C4-2B (cell line): Measurements from ENCODE around the gene NIPBL.

Experiments used
- H3K27ac ChIP-seq: fragments of 450-650 bp; 2 replicates; pipeline ENCODE4 v1.5.1; 2017
- ZFX ChIP-seq: fragments of 450-650 bp; IDR thresholded peaks from 2 replicates; pipeline ENCODE4 v1.6.1; 2017
- TF ChIP-seq, protein P1 (sequence below): fragments of 450-650 bp; conservative IDR thresholded peaks from 2 replicates; pipeline ENCODE4 v1.5.1; 2017; ENCODE audit warnings: mild to moderate bottlenecking

Gene NIPBL

DNA sequence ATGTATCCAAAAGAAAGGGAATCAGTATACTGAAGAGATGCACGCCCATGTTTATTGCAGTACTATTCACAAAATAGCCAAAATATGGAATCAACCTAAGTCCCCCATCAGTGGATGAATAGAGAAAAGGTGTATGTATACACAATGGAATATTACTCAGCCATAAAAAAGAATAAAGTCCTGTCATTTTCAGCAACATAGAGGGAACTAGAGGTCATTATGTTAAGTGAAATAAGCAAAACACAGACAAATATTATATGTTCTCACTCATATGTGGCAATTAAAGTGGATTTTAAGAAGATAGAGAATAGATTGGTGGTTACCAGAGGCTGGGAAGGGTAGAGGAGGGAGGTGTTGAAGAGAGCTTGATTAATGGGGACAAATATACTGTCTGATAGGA, 88.6 kb downstream of the NIPBL start:
- TF ChIP-seq, protein P1, sequence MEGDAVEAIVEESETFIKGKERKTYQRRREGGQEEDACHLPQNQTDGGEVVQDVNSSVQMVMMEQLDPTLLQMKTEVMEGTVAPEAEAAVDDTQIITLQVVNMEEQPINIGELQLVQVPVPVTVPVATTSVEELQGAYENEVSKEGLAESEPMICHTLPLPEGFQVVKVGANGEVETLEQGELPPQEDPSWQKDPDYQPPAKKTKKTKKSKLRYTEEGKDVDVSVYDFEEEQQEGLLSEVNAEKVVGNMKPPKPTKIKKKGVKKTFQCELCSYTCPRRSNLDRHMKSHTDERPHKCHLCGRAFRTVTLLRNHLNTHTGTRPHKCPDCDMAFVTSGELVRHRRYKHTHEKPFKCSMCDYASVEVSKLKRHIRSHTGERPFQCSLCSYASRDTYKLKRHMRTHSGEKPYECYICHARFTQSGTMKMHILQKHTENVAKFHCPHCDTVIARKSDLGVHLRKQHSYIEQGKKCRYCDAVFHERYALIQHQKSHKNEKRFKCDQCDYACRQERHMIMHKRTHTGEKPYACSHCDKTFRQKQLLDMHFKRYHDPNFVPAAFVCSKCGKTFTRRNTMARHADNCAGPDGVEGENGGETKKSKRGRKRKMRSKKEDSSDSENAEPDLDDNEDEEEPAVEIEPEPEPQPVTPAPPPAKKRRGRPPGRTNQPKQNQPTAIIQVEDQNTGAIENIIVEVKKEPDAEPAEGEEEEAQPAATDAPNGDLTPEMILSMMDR = no peak
- no peak for TF ChIP-seq ZFX
- no peak overlapping the region for H3K27ac ChIP-seq

DNA sequence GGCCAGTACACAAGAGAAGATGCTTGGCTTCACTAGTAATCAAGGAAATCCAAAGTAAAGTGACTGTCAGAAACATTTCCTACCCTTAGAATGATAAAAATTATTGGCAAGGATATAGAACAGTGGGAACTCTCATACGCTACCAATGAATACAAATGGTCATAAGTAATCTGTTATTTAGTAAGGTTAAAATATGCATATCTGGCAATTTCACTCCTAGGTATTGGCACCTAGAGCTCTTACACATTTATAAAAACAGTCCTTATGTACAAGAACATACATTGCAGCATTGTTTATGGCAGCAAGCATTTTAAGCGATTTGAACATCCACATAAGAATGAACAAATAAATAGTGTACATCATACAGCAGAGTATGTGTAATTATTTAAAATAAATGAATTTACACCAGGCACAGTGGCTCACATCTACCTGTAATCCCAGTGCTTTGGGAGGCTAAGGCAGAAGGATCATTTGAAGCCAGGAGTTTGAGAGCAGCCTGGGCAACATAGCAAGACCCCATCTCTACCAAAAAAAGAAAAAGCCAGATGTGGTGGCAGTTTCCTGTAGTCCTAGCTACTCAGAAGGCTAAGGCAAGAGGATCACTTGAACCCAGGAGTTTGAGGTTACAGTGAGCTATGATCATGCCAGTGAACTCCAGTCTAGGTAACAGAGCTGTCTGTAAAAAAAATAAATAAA, 93.3 kb downstream of the NIPBL start:
- H3K27ac ChIP-seq = no peak overlapping the region
- no peak for TF ChIP-seq ZFX
- TF ChIP-seq, protein P1 = no peak

DNA sequence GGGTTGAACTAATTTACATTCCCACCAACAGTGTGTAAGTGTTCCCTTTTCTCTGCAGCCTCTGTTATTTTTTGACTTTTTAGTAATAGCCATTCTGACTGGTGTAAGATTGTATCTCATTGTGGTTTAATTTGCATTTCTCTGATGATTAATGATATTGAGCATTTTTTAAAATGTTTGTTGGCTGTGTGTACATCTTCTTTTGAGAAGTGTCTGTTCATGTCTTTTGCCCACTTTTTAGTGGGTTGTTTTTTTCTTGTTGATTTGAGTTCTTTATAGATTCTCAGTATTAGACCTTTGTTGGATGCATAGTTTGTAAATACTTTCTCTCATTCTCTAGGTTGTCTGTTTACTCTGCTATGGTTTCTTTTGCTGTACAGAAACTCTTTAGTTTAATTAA, 101.6 kb downstream of the NIPBL start:
- H3K27ac ChIP-seq = no peak overlapping the region
- no peak for TF ChIP-seq ZFX
- TF ChIP-seq, protein P1 = no peak

DNA sequence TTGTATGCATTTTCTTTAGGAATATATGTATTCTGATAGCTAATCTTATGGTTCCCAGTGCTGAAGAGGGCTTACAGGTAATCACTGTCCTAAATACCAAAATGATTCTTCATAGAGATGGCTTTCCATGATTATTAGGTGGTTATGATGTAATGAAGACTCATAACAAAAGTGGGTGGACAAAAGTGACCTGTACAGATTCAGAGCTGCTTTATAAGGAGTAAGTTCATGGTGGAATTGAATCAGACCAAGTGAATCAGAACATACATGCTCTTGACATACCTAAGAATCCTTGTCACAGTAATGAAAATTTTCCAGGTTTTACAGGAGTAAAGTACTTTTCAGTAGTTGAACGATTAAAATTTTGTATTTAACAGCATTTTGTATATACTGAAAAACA, 105.6 kb downstream of the NIPBL start:
- H3K27ac ChIP-seq = no peak overlapping the region
- TF ChIP-seq, protein P1 = no peak

DNA sequence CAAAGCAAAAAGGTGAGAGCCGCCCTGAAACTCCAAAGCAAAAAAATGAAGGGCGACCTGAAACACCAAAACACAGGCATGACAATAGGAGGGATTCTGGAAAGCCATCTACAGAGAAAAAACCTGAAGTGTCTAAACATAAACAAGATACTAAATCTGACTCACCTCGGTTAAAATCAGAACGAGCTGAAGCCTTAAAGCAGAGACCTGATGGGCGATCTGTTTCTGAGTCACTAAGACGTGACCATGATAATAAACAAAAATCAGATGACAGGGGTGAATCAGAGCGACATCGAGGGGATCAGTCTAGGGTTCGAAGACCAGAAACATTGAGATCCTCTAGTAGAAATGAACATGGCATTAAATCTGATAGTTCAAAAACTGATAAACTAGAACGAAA, 108.8 kb downstream of the NIPBL start:
- TF ChIP-seq ZFX = no peak
- TF ChIP-seq, protein P1 = no peak
- H3K27ac ChIP-seq = no peak overlapping the region

DNA sequence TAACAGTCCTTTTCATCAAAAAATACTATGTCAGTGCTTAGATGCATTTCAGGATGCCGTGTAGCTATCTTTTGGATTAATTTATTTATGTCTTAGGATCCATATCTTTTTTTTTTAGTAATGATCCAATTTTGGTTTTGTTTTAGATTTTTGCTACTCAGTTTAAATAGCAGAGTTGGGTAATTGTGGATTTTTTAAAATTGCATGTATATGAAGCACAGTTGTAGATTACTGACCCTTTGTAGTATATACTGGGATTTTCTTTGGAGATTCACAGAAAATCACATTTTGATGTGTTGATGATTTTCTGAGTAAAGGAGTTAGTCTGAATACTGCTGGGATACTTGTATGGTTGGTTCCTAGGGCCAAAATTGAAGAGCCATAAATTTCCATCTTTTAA, 111.8 kb downstream of the NIPBL start:
- TF ChIP-seq, protein P1 = no peak
- no peak for TF ChIP-seq ZFX
- H3K27ac ChIP-seq = no peak overlapping the region

DNA sequence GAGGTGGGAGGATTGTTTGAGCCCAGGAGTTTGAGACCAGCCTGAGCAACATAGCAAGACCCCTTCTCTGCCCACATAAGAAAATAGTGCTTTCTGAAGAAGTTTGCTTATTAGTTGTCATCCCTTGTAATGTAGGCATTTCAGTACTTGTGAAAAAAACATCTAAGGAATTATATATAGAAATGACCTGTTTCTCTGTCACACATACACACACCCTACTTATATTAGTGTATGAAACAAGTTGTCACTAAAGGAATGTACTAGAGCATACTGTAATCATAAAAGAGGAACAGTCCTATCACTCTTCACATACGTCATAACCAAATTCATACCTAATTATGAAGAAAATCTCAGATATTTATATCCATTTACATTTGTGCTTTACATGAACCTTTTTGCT, 122.0 kb downstream of the NIPBL start:
- H3K27ac ChIP-seq = no peak overlapping the region
- TF ChIP-seq ZFX = no peak
- TF ChIP-seq, protein P1 = no peak
